Measurements from ENCODE around the gene KDM4B. TPM values are rescaled to one million over a fixed set of nuclear protein-coding genes. Genes with fewer than 3 reads are reported as not detected.

Gene KDM4B
- total and polyA plus RNA-seq, 2 of the 8 experiments (the other 6 are each of a cell fraction or from before 2014, with no cell fraction given), result 12.0 to 31.9 TPM

- TF ChIP-seq ZNF274 (IDR thresholded peaks at IDR 0.05; ENCODE audit: borderline replicate concordance, extremely low read depth, low read length) (no peak), CEBPB (IDR thresholded peaks at IDR 0.05; ENCODE audit: low read depth, low read length) (no peak), HDAC2 (IDR thresholded peaks at IDR 0.05; ENCODE audit: borderline replicate concordance in 1 of 2, low read depth in 2 of 2, low read length in 2 of 2) (no peak)
Measured at GRCh38 chr19:5177745-5178450, 209.0 kb downstream of the KDM4B start (continued).
